Measurements from ENCODE around the gene KLF17.

KLF17 gene, protein sequence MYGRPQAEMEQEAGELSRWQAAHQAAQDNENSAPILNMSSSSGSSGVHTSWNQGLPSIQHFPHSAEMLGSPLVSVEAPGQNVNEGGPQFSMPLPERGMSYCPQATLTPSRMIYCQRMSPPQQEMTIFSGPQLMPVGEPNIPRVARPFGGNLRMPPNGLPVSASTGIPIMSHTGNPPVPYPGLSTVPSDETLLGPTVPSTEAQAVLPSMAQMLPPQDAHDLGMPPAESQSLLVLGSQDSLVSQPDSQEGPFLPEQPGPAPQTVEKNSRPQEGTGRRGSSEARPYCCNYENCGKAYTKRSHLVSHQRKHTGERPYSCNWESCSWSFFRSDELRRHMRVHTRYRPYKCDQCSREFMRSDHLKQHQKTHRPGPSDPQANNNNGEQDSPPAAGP

GRCh38 chr1:44118682-44119081 lies at the start of gene KLF17:
Gene KLF17 (plus strand): TSS chr1:44118821. CDS start chr1:44118908, 87 bp downstream.
- no peak for FAIRE-seq
- DNase-seq (ENCODE audit: insufficient read length, low spot score): no peak
- no peak for TF ChIP-seq POLR2A (IDR thresholded peaks at IDR 0.05; ENCODE audit: low read depth, low read length)

- DNase-seq (ENCODE audit: insufficient read length, low spot score) (no peak), FAIRE-seq (no peak)
- no peak for TF ChIP-seq POLR2A (IDR thresholded peaks at IDR 0.05; ENCODE audit: low read depth, low read length)
Observed at GRCh38 chr1:44071461-44071860, 47.2 kb upstream of the KLF17 start.

GRCh38 chr1:44072204-44072603 lies 46.4 kb upstream of the KLF17 start:
- FAIRE-seq: peak; percentile 72
- no peak for TF ChIP-seq POLR2A (IDR thresholded peaks at IDR 0.05; ENCODE audit: low read depth, low read length)
- DNase-seq (ENCODE audit: insufficient read length, low spot score): no peak

GRCh38 chr1:44072821-44073220 lies 45.8 kb upstream of the KLF17 start:
- no peak for DNase-seq (ENCODE audit: insufficient read length, low spot score)
- no peak for FAIRE-seq
- TF ChIP-seq POLR2A (IDR thresholded peaks at IDR 0.05; ENCODE audit: low read depth, low read length): no peak

- TF ChIP-seq POLR2A (IDR thresholded peaks at IDR 0.05; ENCODE audit: low read depth, low read length): no peak
- no peak for FAIRE-seq
- no peak for DNase-seq (ENCODE audit: insufficient read length, low spot score)
Observed at GRCh38 chr1:44073528-44073927, 45.1 kb upstream of the KLF17 start.

GRCh38 chr1:44074415-44074814 lies 44.2 kb upstream of the KLF17 start:
- FAIRE-seq: no peak
- no peak for DNase-seq (ENCODE audit: insufficient read length, low spot score)
- TF ChIP-seq POLR2A (IDR thresholded peaks at IDR 0.05; ENCODE audit: low read depth, low read length): no peak

GRCh38 chr1:44076066-44076465 lies 42.6 kb upstream of the KLF17 start:
- no peak for TF ChIP-seq POLR2A (IDR thresholded peaks at IDR 0.05; ENCODE audit: low read depth, low read length)
- FAIRE-seq (peak; percentile 75), DNase-seq (ENCODE audit: insufficient read length, low spot score) (no peak)

- no peak for DNase-seq (ENCODE audit: insufficient read length, low spot score)
- no peak for FAIRE-seq
- TF ChIP-seq POLR2A (IDR thresholded peaks at IDR 0.05; ENCODE audit: low read depth, low read length): no peak
Observed at GRCh38 chr1:44077421-44077820, 41.2 kb upstream of the KLF17 start.

DNA sequence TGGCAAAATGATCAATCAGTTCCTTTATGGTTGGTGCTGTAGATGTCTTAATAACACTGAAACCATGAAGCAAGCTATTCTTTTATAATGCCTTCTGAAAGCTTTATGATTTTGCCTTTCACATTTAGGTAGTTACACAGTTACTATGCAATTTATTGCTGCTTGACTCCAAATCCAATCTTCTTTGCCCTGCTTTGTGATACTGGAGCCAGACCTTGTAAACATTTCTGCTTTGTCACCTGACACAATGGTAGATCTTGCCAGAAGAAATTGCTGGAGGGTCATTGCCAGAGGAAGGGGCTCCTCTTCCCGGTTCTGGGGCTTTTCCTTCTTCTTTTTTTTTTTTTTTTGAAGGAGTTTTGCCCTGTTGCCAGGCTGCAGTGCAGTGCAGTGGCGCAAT lies 40.5 kb upstream of the KLF17 start:
- TF ChIP-seq POLR2A (IDR thresholded peaks at IDR 0.05; ENCODE audit: low read depth, low read length): no peak
- FAIRE-seq (no peak), DNase-seq (ENCODE audit: insufficient read length, low spot score) (no peak)

GRCh38 chr1:44079566-44079965 lies 39.1 kb upstream of the KLF17 start:
- DNase-seq (ENCODE audit: insufficient read length, low spot score) (no peak), FAIRE-seq (no peak)
- no peak for TF ChIP-seq POLR2A (IDR thresholded peaks at IDR 0.05; ENCODE audit: low read depth, low read length)

- peak; percentile 42 for DNase-seq (ENCODE audit: insufficient read length, low spot score)
- peak; percentile 77 for FAIRE-seq
Observed at GRCh38 chr1:44084998-44085675, 33.5 kb upstream of the KLF17 start.

GRCh38 chr1:44086692-44087474 lies 31.7 kb upstream of the KLF17 start:
- DNase-seq (ENCODE audit: insufficient read length, low spot score): no peak
- FAIRE-seq: no peak
- no peak for TF ChIP-seq POLR2A (IDR thresholded peaks at IDR 0.05; ENCODE audit: low read depth, low read length)

More at GRCh38 chr1:44084998-44085675, 33.5 kb upstream of the KLF17 start:
- no peak for TF ChIP-seq POLR2A (IDR thresholded peaks at IDR 0.05; ENCODE audit: low read depth, low read length)

DNA sequence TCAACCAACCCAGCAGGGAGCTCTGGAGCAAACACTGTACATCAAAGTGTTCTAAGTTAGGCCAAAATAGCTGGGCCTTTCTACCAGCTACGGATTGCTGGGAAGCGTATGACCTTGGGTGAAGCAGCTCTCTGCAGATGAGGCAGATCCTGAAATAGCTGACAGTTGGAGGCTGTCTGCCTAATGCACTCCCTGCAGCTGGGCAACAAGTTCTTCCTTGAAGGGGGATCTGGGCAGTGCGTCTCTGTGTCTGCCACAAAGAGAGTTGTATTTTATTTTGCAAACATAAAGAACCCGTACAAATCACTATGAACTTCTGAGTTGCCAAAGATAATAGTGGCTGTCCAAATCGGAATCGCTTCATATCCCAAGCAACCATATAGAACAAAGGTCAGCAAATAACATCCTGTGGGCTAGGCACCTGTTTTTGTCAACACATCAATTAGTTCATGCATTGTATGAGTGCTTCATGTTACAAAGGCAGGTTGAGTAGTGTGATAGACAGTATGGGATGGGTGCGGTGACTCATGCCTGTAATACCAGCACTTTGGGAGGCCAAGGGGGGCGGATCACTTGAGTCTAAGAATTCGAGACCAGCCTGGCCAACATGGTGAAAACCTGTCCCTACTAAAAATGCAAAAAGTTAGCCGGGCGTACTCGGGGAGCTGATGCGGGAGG lies 29.1 kb upstream of the KLF17 start:
- FAIRE-seq (no peak), DNase-seq (ENCODE audit: insufficient read length, low spot score) (no peak)
- TF ChIP-seq POLR2A (IDR thresholded peaks at IDR 0.05; ENCODE audit: low read depth, low read length): no peak

Data from H54 (cell line).